ENCODE results near the gene CSTPP1. TPM values are rescaled to one million over a fixed set of nuclear protein-coding genes. Genes with fewer than 3 reads are reported as not detected.

CSTPP1 gene
- total and polyA plus RNA-seq, 2 of the 8 experiments (the other 6 are each of a cell fraction or from before 2014, with no cell fraction given): 24.2 to 28.7 TPM

- H3K23ac ChIP-seq (ENCODE audit: insufficient read length): no peak overlapping the region
- no peak for FAIRE-seq
- TF ChIP-seq BRCA1 (IDR thresholded peaks at IDR 0.05; ENCODE audit: low read depth, low read length): no peak
- no peak for TF ChIP-seq NANOG (IDR thresholded peaks at IDR 0.05; ENCODE audit: insufficient read depth, low read depth, low read length, poor library complexity, severe bottlenecking)
- TF ChIP-seq BACH1 (IDR thresholded peaks at IDR 0.05; ENCODE audit: low read length): no peak
Observed at GRCh38 chr11:47014097-47014496, 77.5 kb downstream of the CSTPP1 start.

More at GRCh38 chr11:47014097-47014496, 77.5 kb downstream of the CSTPP1 start:
- no peak overlapping the region for H4K91ac ChIP-seq (replicated peaks; ENCODE audit: insufficient read length, low read length)
- no peaks in the 10 kb centered on the region for H3K9me3 ChIP-seq (ENCODE audit: insufficient read depth in 2 of 2, low read depth in 1 of 2, low read length in 1 of 2)
- no peak overlapping the region for H4K8ac ChIP-seq (ENCODE audit: extremely low read depth, insufficient read depth, low read length)
- H2BK15ac ChIP-seq (ENCODE audit: low read length): no peak overlapping the region
- H2BK20ac ChIP-seq (ENCODE audit: low read length): no peak overlapping the region
- no peaks in the 10 kb centered on the region for H3K36me3 ChIP-seq (ENCODE audit: control insufficient read depth in 2 of 4, insufficient read depth in 4 of 4, low read length in 3 of 4)
- H3K27ac ChIP-seq (ENCODE audit: low read depth, low read length): no peak overlapping the region
- no peak overlapping the region for H2BK120ac ChIP-seq (replicated peaks; ENCODE audit: low read depth, low read length)
- H2AFZ ChIP-seq (ENCODE audit: low read length): no peak overlapping the region
- peaks cover 0 to 1% of the 10 kb centered on the region in 2 experiments for H4K20me1 ChIP-seq (replicated peaks in 1 of 2; ENCODE audit: control insufficient read depth in 1 of 2, insufficient read depth in 2 of 2, low read length in 2 of 2)
- no peak overlapping the region for H2BK5ac ChIP-seq (ENCODE audit: low read depth, low read length)
- no peak overlapping the region for H2BK12ac ChIP-seq (ENCODE audit: low read depth, low read length)
- no peak overlapping the region for H2AK5ac ChIP-seq (ENCODE audit: low read depth, low read length)
- ChIA-PET CTCF (ENCODE audit: partially characterized antibody) (no interaction called here), POLR2A (ENCODE audit: partially characterized antibody) (no interaction called here)
- 96% methylated on average over 3 of the region's 3 CpGs; no CpG with 5 or more reads in 1 of the 2 experiments for WGBS, 2 experiments (ENCODE audit: extremely low coverage in 1 of 2, insufficient coverage in 1 of 2, insufficient read length in 1 of 2, insufficient replicate concordance in 2 of 2, low coverage in 1 of 2, low lambda C conversion rate in 2 of 2, missing lambda C conversion rate in 1 of 2)
- no peak overlapping the region for H4K5ac ChIP-seq (ENCODE audit: insufficient read length, low read depth, low read length)
- H3K27me3 ChIP-seq (replicated peaks in 1 of 4; ENCODE audit: control insufficient read depth in 3 of 4, extremely low read depth in 1 of 4, insufficient read depth in 3 of 4, low read length in 3 of 4): no peaks in the 10 kb centered on the region
- no peak overlapping the region for H3K56ac ChIP-seq (replicated peaks; ENCODE audit: insufficient read length, low read depth, low read length)
- H3K9ac ChIP-seq (replicated peaks in 1 of 4; ENCODE audit: extremely low read depth in 1 of 4, low read depth in 3 of 4, low read length in 3 of 4): no peak overlapping the region
- H3K23me2 ChIP-seq (ENCODE audit: low read depth, low read length): no peaks in the 10 kb centered on the region; the same call in 1 of the 2 replicates
- no peak overlapping the region for H3K4me2 ChIP-seq (ENCODE audit: insufficient read depth in 1 of 2, low read depth in 2 of 2, low read length in 2 of 2)
- no peak overlapping the region for H3K18ac ChIP-seq (ENCODE audit: extremely low read depth, low read length)
- H3K4me3 ChIP-seq (ENCODE audit: extremely low read depth in 1 of 4, insufficient read depth in 2 of 4, low read depth in 3 of 4, low read length in 4 of 4): no peak overlapping the region
- no peaks in the 10 kb centered on the region for H3K79me1 ChIP-seq (ENCODE audit: low read depth, low read length)
- H3K79me2 ChIP-seq (ENCODE audit: control insufficient read depth in 1 of 2, insufficient read depth in 2 of 2, low read length in 2 of 2): no peaks in the 10 kb centered on the region
- no peaks in the 10 kb centered on the region for H3K4me1 ChIP-seq (replicated peaks in 1 of 4; ENCODE audit: control insufficient read depth in 3 of 4, insufficient read depth in 4 of 4, low read length in 3 of 4)
- no peak for DNase-seq (ENCODE audit: low read depth in 1 of 2, low spot score in 2 of 2)
- H3K4ac ChIP-seq (replicated peaks; ENCODE audit: insufficient read length, low read depth, low read length): no peak overlapping the region
- no peak overlapping the region for H3K14ac ChIP-seq (ENCODE audit: insufficient read length)
